ENCODE measurements around the gene ULBP3.

GRCh38 chr6:150069706-150070105 lies 785 bp upstream of the ULBP3 start:
- TF ChIP-seq CTCF (IDR thresholded peaks at IDR 0.05; ENCODE audit: low read depth, low read length, poor library complexity, severe bottlenecking) (no peak), EZH2phosphoT487 (IDR thresholded peaks at IDR 0.05; ENCODE audit: borderline replicate concordance, low read length) (no peak)
